Mesenteric fat pad (tissue), 1 donor: Measurements from ENCODE around the gene EIPR1. TPM values are rescaled to one million over a fixed set of nuclear protein-coding genes. Genes with fewer than 3 reads are reported as not detected.
"Not testable (repeated sequence)": the region's sequence is repeated elsewhere in the genome, so short reads cannot be mapped to it uniquely, and the experiment has no call there.

Experiments used
- DNase-seq: peaks from one replicate; pipeline ENCODE4 v3.0.0-alpha.2; 2020; ENCODE audit warnings: low spot score
- total RNA-seq: library from RNA; stranded (reverse); fragmentation: NEBNext Ultra II Directional; extraction: Animal tissue kit (Norgen Biotek cat#: 25700); gene quantifications from one replicate; pipeline ENCODE4 v1.2.1, GENCODE V29; 2021
- donor health status: DM: yes; HTN: yes; CAD: no.

The EIPR1 gene
- total RNA-seq, 1 donor from 2014 or later = 16.3 TPM

DNA sequence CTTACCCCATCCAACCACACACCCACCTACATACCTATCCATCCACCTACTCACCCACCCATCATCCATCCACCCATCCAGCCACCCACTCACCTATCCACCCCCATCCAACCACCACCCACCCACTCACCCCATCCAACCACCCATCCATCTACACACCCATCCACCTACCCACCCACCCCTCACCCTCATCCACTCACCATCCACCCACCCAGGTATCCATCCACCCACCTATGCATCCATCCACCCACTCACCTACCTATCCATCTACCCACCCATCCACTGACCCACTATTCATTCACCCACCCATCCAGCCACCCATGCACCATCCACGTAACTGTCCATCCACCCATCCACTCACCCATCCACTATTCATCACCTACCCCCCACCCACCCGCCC is 194.8 kb downstream of the EIPR1 start:
- no peak for DNase-seq

- DNase-seq = no peak
These were observed 196.1 kb downstream of the EIPR1 start for GRCh38 chr2:3181416-3182010.

DNA sequence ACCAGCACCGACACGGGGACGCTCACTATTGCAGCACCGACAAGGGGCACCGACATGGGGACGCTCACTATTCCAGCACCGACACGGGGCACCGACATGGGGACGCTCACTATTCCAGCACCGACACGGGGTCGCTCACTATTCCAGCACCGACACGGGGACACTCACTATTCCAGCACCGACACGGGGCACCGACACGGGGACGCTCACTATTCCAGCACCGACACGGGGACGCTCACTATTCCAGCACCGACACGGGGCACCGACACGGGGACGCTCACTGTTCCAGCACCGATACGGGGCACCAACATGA is 196.8 kb downstream of the EIPR1 start:
- DNase-seq = not testable (repeated sequence)

GRCh38 chr2:3180082-3180908 is 197.3 kb downstream of the EIPR1 start:
- no peak for DNase-seq

DNA sequence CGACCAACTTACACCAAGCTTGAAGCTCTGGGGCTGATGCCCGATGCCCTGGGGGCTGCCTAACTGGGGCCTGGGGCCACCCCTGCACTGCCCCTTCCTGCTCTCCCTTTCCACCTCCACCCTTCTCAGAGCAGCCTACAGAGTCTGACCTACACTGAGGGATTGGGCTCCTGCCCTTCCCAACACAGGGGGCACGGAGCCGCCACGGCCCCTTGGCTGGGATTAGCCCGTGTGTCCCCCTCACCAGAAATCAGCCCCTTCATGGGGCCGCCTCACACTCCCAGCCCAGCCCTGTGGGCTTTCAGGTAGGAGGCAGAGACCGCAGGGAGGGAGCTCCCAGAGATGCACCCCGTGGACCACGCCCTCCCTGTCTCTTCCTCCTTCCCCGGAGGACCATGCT is 198.0 kb downstream of the EIPR1 start:
- DNase-seq = no peak

- no peak for DNase-seq
These were observed 198.4 kb downstream of the EIPR1 start for GRCh38 chr2:3179208-3179607.

DNA sequence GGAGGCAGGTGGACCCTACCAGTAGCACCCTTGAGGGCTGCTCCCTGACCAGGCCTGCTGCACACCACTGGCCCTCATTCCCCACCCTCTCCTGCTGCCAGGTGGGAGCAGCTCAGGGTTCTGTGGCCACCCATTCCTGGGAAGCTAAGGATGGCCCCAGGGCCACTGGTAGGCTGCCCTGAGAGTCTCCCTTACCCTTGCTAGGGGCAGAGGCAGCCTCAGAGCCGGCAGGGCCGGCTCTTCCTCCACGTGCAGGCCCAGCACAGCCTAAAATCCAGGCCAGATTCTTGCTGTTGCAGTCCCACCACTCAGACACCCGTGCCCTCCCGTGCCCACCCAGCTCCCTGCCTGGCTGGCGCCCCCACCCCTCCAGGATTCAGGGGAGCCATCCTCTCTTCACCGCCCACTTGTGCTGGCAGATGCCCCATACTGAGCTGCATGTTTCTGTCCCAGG is 199.0 kb downstream of the EIPR1 start:
- DNase-seq = no peak

GRCh38 chr2:3177891-3178577 is 199.6 kb downstream of the EIPR1 start:
- no peak for DNase-seq

- peak; percentile 88 for DNase-seq
These were observed 200.8 kb downstream of the EIPR1 start for GRCh38 chr2:3176869-3177255.

DNA sequence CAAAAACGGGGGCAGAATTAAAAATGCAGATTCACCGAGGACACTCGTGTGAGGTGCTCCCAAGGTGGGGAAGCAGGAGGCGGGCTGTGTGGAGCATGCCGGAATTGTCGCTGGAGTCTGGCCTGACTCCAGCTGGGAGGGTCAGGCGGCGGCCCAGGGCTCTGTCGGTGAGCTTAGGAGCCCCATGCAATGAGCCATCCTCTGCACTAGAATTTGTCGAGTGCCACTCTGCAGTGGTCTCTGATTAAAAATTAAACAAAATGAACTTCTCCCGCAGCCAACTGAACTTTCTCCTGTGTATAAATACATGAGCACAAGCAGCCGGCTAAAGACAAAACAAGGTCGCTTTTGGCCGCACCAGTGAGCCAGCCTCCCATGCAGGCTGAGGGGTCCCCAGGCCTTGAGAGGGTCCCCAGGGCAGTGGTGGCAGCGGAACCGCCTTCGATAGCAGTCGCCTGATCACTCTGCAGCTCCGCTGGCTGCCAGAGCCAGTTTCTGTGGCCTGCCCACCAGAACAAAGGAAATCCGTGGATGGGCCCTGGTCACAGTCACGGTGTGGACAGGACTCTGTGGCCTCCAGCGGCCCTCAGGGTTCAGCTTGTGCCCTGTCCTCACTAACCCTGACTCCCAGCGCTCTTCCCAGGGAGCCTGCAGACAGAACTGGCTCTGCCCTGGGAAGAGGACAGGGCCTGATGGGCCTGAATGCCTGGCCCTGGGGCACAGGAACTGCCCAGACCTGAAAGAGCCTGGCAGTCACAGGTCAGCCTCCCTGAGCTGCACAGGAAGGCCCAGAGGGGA is 201.3 kb downstream of the EIPR1 start:
- peak; percentile 87 for DNase-seq

- DNase-seq = peak; percentile 51
These were observed 202.1 kb downstream of the EIPR1 start for GRCh38 chr2:3175568-3175955.

DNA sequence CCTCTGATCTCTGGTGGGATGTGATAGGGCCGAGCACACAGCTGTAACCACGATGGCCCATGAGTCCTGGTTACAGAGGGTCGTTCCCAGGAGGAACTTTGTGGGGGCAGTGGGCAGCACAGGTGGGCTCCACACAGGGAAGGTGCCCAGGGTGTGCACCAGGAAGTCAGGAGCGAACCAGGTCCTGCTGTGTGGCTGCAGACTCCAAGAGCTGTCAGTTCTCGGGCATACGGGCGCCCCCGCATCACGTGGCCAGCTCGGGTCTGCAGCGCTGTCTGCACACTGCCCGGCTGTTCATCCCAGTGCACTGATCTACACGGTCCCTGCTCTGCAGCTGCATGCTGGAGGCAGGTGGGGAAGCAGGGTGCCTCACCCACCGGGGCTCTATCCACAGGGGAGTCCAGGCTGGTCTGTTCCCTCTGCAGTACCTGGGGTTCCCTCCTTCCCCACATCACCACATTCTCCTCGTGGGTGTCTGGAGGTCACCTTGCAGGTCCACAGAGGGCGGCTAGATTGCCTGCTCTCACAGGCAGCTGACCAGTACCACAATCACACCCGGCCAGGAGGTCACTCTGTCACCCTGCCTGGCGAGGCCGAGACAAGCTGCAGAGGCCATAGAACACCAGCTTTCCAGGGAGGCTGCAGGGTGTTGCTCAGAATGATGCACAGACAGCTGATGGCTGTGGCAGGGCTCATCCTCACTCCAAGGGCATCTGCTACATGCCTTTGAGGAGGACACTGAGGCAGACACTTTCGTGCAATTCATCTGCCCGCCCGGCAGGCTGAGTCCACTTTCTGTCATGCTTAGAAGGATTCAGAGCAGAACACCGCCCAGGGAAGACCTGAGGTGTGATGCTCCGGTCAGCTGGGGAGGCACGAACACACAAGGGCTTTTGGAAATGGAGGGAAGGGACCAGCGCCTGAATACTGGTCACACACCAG is 202.7 kb downstream of the EIPR1 start:
- peak; percentile 74 for DNase-seq

DNA sequence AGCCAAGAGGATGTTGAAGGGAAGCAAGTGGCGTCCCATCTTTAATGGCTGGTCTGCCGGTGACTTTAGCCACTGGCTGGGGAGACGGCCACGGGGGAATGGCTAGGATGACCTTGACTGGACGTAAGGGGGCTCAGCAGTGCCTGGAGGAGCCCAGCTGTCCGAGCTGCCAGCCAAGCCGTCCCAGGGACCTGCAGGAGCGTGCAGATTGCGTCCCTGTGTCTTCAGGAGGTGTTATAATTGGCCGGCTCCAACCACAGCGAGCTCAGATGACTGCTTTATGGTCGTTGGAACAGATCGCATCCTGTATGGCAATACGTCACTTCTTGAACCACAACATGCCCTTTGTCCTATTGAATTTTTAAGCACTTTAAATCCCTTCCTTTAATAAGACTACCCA is 204.6 kb downstream of the EIPR1 start:
- DNase-seq = no peak

DNA sequence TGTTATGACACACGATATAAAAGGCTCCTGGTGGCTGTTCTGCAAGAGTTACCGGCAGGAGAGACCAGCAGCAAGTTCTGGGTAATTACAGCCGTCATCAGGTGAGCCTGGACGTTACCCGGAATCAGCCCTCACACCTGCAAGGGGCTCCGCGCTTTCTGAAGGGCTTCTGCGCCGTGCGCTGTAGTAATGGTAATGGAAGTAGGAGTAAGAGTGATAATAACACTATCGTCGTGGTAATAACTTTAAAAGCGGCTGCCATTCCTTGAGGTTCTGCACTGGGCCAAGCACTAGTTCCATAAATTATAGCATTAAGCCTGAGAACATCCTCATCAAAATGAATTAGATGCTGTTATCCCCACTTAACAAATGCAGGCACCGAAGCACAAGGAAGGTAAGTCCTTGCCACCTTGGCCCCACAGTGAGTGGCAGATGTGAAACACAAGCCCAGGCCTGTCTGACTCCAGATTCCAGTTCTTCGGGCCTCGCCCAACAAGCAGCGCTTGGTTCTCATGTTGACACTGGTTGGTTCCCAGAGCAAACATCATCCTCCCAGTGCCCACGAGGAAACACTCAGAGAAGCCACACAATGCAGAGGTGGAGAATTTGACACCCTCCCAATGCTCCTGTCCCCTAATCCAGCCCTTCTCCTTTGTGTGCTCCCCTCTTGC is 205.2 kb downstream of the EIPR1 start:
- peak; percentile 88 for DNase-seq

- DNase-seq = peak; percentile 72
These were observed 205.9 kb downstream of the EIPR1 start for GRCh38 chr2:3171564-3172264.

GRCh38 chr2:3170792-3171455 is 206.7 kb downstream of the EIPR1 start:
- peak; percentile 65 for DNase-seq

- DNase-seq = peak; percentile 81
These were observed 208.3 kb downstream of the EIPR1 start for GRCh38 chr2:3169106-3169870.
